Esophagus (tissue), 2 donors: ENCODE measurements around the gene SNAP47. TPM values are rescaled to one million over a fixed set of nuclear protein-coding genes. Genes with fewer than 3 reads are reported as not detected.

Source experiments
- H3K27ac ChIP-seq, 2 donors: one replicate each; pipeline ENCODE4 v1.5.1; 2013; ENCODE audit warnings: low read depth in 2 of 2, mild to moderate bottlenecking in 2 of 2, inconsistent platforms in 1 of 2, low read length in 1 of 2, moderate library complexity in 1 of 2
- H3K27me3 ChIP-seq, 2 donors: one replicate each; pipeline ENCODE4 v1.6.1; 2013; ENCODE audit warnings: low read length in 2 of 2, control low read depth in 1 of 2, mild to moderate bottlenecking in 1 of 2; ENCODE audit not compliant: insufficient read depth in 2 of 2, control insufficient read depth in 1 of 2
- H3K36me3 ChIP-seq, 2 donors: one replicate each; pipeline ENCODE4 v1.6.1; 2013; ENCODE audit warnings: low read length in 1 of 2; ENCODE audit not compliant: control insufficient read depth in 2 of 2, insufficient read depth in 2 of 2
- H3K4me1 ChIP-seq, 2 donors: one replicate each; pipeline ENCODE4 v1.6.1; 2013; ENCODE audit warnings: low read length in 1 of 2; ENCODE audit not compliant: control insufficient read depth in 2 of 2, insufficient read depth in 2 of 2
- H3K4me3 ChIP-seq, 2 donors: one replicate each; pipeline ENCODE4 v1.5.1; 2013; ENCODE audit warnings: low read length in 2 of 2, mild to moderate bottlenecking in 2 of 2, low read depth in 1 of 2, moderate library complexity in 1 of 2
- H3K9me3 ChIP-seq, 2 donors: one replicate each; pipeline ENCODE4 v1.6.1; 2013; ENCODE audit warnings: mild to moderate bottlenecking in 2 of 2, low read depth in 1 of 2, low read length in 1 of 2, moderate library complexity in 1 of 2; ENCODE audit not compliant: control insufficient read depth in 2 of 2, insufficient read depth in 1 of 2
- WGBS, 2 donors: extraction: QIAGEN DNeasy Blood & Tissue Kit; methylation state at CpG; one replicate each; pipeline ENCODE4 v1.1.7; 2013; 5-methylcytosine and 5-hydroxymethylcytosine counted together
- polyA plus RNA-seq, 2 donors: library from polyadenylated mRNA; stranded (reverse); fragments of 200-250 nt; gene quantifications; one replicate each; pipeline ENCODE4 v1.2.3, GENCODE V29; 2013
- donor health status: healthy with polysubstance abuse.
- donor health status: Bipolar disorder and iron deficiency.

The SNAP47 gene
- polyA plus RNA-seq, 2 donors: 7.9 to 11.4 TPM

DNA sequence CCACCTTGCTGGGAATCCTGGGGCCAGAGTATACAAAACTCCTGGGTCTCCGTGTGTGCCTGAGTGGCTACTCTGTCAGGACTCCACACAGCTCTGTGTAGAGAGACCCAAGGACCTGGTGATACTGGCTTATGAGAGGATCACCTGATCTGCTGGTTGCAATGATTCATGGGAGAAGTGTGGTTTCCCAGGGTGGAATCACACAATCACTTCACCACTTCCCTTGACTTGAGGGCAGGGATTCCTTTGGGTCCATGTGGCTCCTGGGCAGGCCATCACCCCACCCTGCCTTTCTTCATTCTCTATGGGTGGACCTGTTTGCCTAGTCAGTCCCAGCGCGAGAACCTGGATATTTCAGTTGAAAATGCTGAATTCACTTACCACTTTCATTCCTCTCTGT lies 93.6 kb downstream of the SNAP47 start:
- Histone ChIP-seq H3K4me3 (no peak overlapping the region), H3K4me1 (no peaks in the 10 kb centered on the region), H3K27ac (no peak overlapping the region), H3K36me3 (no peaks in the 10 kb centered on the region), H3K27me3 (no peaks in the 10 kb centered on the region), H3K9me3 (peaks cover 0 to 9% of the 10 kb centered on the region in 2 donors)
- WGBS, 2 donors: 71 to 90% methylated on average over 3 of the region's 3 CpGs

Other genes starting within 250 kb of the SNAP47 start
- gene ZNF678, start 171.9 kb upstream of the SNAP47 start, polyA plus RNA-seq: under 1 TPM; 0.77 to 0.79 TPM
- 10 to 100 TPM in 1 of 2 donors, 1 to 10 TPM in 1; 9.7 to 12.5 TPM for gene JMJD4, start 133 bp upstream of the SNAP47 start, polyA plus RNA-seq
- gene PRSS38, start 80.2 kb downstream of the SNAP47 start, polyA plus RNA-seq: not detected
- 1 to 10 TPM; 2.3 to 3.6 TPM for gene WNT9A, start 212.5 kb downstream of the SNAP47 start, polyA plus RNA-seq